Left lung (tissue), 10 donors: ENCODE results near the gene DCHS1. TPM values are rescaled to one million over a fixed set of nuclear protein-coding genes. Genes with fewer than 3 reads are reported as not detected.

Experiments used
- ATAC-seq: fragments of 200-7000 bp; cut with Tn5 transposase; one replicate; pipeline ENCODE4 v1.9.1; 2020; ENCODE audit warnings: moderate library complexity
- DNase-seq, 4 donors: peaks; one replicate each; pipeline ENCODE4 v3.0.0-alpha.2; 2013 to 2020
- H3K27ac ChIP-seq, 2 donors: fragments of 200-600 bp; sonication (generic) in 1 of 2; one replicate each; pipeline versions ENCODE4 v1.5.0 to v1.8.0; 2020 to 2021
- H3K27me3 ChIP-seq, 2 donors: fragments of 200-600 bp; sonication (generic) in 1 of 2; one replicate each; pipeline versions ENCODE4 v1.5.0 to v1.8.0; 2020 to 2021
- H3K36me3 ChIP-seq, 2 donors: fragments of 200-600 bp; sonication (generic) in 1 of 2; one replicate each; pipeline versions ENCODE4 v1.5.0 to v1.8.0; 2020 to 2021
- H3K4me1 ChIP-seq, 2 donors: fragments of 200-600 bp; one replicate each; pipeline ENCODE4 v1.8.0; 2021
- H3K4me3 ChIP-seq, 2 donors: fragments of 200-600 bp; sonication (generic) in 1 of 2; one replicate each; pipeline versions ENCODE4 v1.5.0 to v1.8.0; 2020 to 2021; ENCODE audit warnings: mild to moderate bottlenecking in 1 of 2
- H3K9me3 ChIP-seq, 2 donors: fragments of 200-600 bp; sonication (generic) in 1 of 2; one replicate each; pipeline versions ENCODE4 v1.5.0 to v1.8.0; 2020 to 2021
- intact Hi-C, 2 donors: fragments of 100-400 bp; cut with DNase I; formaldehyde crosslinking; loops; one replicate each; pipeline versions ENCODE4 v1.11.2 to v1.14.2; 2022
- polyA plus RNA-seq, 6 donors: library from polyadenylated mRNA; unstranded; fragments of 120-200 nt; gene quantifications; one replicate each; pipeline ENCODE4 v1.2.1, GENCODE V29; 2013; ENCODE audit not compliant: insufficient read length in 6 of 6
- total RNA-seq, 2 donors: library from RNA; stranded (reverse); fragmentation: NEBNext Ultra II Directional; extraction: Animal tissue kit (Norgen Biotek cat#: 25700); gene quantifications; one replicate each; pipeline ENCODE4 v1.2.1, GENCODE V29; 2021
- TF ChIP-seq, protein P1 (sequence below), 2 donors: fragments of 200-600 bp; sonication (generic) in 1 of 2; IDR thresholded peaks; one replicate each; pipeline versions ENCODE4 v1.5.0 to v1.8.0; 2021; ENCODE audit warnings: antibody characterized with exemption in 2 of 2
- donor health status: DM: no; HTN: yes; CAD: no.
- donor health status: DM: no; HTN: no; CAD: no.

DCHS1 gene
- total and polyA plus RNA-seq, 8 donors, result 15.4 to 49.5 (median 35.9) TPM

DNA sequence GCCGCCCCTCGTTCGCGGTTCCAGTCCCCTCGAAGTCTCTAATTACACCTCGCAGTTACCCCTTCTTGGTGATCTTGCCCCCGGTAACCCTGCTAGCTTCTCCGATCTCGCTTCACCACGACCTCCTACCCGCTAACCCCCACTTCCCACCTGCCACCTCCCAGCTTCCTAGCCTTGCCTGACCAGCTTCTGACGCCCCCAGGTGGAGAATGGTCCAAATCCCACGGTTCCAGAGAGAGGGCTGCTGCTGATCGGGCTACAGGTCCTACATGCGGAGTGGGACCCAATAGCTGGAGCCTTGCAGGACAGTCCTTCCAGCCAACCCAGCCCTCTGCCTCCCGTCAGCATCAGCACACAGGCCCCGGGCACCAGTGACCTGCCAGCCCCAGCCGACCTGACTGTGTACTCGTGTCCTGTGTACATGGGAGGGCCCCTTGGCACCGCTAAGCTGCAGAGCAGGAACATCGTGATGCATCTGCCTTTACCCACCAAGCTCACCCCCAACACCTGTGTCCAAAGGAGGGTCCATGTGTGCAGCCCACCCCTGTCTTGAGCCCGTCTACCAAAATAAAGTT, 84.1 kb downstream of the DCHS1 start:
- H3K27ac ChIP-seq, result no peak overlapping the region
- H3K27me3 ChIP-seq, result peaks cover 0 to 11% of the 10 kb centered on the region in 2 donors
- TF ChIP-seq, protein P1, sequence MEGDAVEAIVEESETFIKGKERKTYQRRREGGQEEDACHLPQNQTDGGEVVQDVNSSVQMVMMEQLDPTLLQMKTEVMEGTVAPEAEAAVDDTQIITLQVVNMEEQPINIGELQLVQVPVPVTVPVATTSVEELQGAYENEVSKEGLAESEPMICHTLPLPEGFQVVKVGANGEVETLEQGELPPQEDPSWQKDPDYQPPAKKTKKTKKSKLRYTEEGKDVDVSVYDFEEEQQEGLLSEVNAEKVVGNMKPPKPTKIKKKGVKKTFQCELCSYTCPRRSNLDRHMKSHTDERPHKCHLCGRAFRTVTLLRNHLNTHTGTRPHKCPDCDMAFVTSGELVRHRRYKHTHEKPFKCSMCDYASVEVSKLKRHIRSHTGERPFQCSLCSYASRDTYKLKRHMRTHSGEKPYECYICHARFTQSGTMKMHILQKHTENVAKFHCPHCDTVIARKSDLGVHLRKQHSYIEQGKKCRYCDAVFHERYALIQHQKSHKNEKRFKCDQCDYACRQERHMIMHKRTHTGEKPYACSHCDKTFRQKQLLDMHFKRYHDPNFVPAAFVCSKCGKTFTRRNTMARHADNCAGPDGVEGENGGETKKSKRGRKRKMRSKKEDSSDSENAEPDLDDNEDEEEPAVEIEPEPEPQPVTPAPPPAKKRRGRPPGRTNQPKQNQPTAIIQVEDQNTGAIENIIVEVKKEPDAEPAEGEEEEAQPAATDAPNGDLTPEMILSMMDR (IDR thresholded peaks at IDR 0.05), result no peak
- no peaks in the 10 kb centered on the region for H3K4me1 ChIP-seq
- ATAC-seq (no peak), DNase-seq (no peak)
- H3K36me3 ChIP-seq, result no peaks in the 10 kb centered on the region
- H3K4me3 ChIP-seq, result no peak overlapping the region
- no peaks in the 10 kb centered on the region for H3K9me3 ChIP-seq
- intact Hi-C loops, result no loop called here

Other genes with a start within 250 kb of the DCHS1 start
- gene APBB1, start 236.7 kb downstream of the DCHS1 start, total RNA-seq, result 10 to 100 TPM; 30.7 to 32.1 TPM
- gene APBB1, start 236.7 kb downstream of the DCHS1 start, polyA plus RNA-seq, result 10 to 100 TPM; 40.2 to 47.1 (median 44.5) TPM
- under 1 TPM; 0.86 to 0.90 TPM for gene HPX, start 214.8 kb downstream of the DCHS1 start, total RNA-seq
- 10 to 100 TPM in 2 of 6 donors, 1 to 10 TPM in 4; 5.8 to 11.4 (median 7.4) TPM for gene HPX, start 214.8 kb downstream of the DCHS1 start, polyA plus RNA-seq
- gene TRIM3, start 181.9 kb downstream of the DCHS1 start, total RNA-seq, result 10 to 100 TPM; 20.6 to 24.5 TPM
- gene TRIM3, start 181.9 kb downstream of the DCHS1 start, polyA plus RNA-seq, result 10 to 100 TPM; 22.5 to 35.5 (median 27.4) TPM
- gene ARFIP2, start 174.5 kb downstream of the DCHS1 start, total RNA-seq, result 10 to 100 TPM; 41.3 to 51.0 TPM
- 10 to 100 TPM; 61.2 to 75.0 (median 67.6) TPM for gene ARFIP2, start 174.5 kb downstream of the DCHS1 start, polyA plus RNA-seq
- 10 to 100 TPM; 36.8 to 46.4 TPM for gene TIMM10B, start 174.3 kb downstream of the DCHS1 start, total RNA-seq
- 10 to 100 TPM; 29.0 to 33.0 (median 30.2) TPM for gene TIMM10B, start 174.3 kb downstream of the DCHS1 start, polyA plus RNA-seq
- 10 to 100 TPM in 1 of 2 donors, 1 to 10 TPM in 1; 7.1 to 12.5 TPM for gene DNHD1, start 158.5 kb downstream of the DCHS1 start, total RNA-seq
- 10 to 100 TPM; 14.3 to 18.6 (median 16.1) TPM for gene DNHD1, start 158.5 kb downstream of the DCHS1 start, polyA plus RNA-seq
- gene RRP8, start 52.2 kb downstream of the DCHS1 start, total RNA-seq, result 10 to 100 TPM; 18.0 to 19.5 TPM
- gene RRP8, start 52.2 kb downstream of the DCHS1 start, polyA plus RNA-seq, result 10 to 100 TPM; 17.0 to 24.4 (median 22.2) TPM
- 100 to 1,000 TPM; 155 to 165 TPM for gene ILK, start 52.0 kb downstream of the DCHS1 start, total RNA-seq
- 100 to 1,000 TPM; 146 to 158 (median 152) TPM for gene ILK, start 52.0 kb downstream of the DCHS1 start, polyA plus RNA-seq
- 100 to 1,000 TPM; 127 TPM for gene TAF10, start 43.6 kb downstream of the DCHS1 start, total RNA-seq
- gene TAF10, start 43.6 kb downstream of the DCHS1 start, polyA plus RNA-seq, result 10 to 100 TPM; 44.6 to 72.1 (median 59.1) TPM
- 100 to 1,000 TPM; 202 to 264 TPM for gene TPP1, start 36.4 kb downstream of the DCHS1 start, total RNA-seq
- 10 to 100 TPM; 60.3 to 81.1 (median 68.6) TPM for gene TPP1, start 36.4 kb downstream of the DCHS1 start, polyA plus RNA-seq
- gene MRPL17, start 27.5 kb upstream of the DCHS1 start, total RNA-seq, result 10 to 100 TPM; 47.6 to 51.6 TPM
- 10 to 100 TPM; 45.0 to 57.3 (median 51.7) TPM for gene MRPL17, start 27.5 kb upstream of the DCHS1 start, polyA plus RNA-seq
- gene OR2AG2, start 116.2 kb upstream of the DCHS1 start, total RNA-seq, result under 1 TPM; 0.13 to 0.20 TPM
- gene OR2AG2, start 116.2 kb upstream of the DCHS1 start, polyA plus RNA-seq, result under 1 TPM in 2 of 6 donors, not detected in 4; 0.06 to 0.08 TPM
- gene OR2AG1, start 127.2 kb upstream of the DCHS1 start, total RNA-seq, result not detected
- gene OR2AG1, start 127.2 kb upstream of the DCHS1 start, polyA plus RNA-seq, result under 1 TPM in 5 of 6 donors, not detected in 1; 0.03 to 0.06 (median 0.05) TPM
- gene OR6A2, start 143.9 kb upstream of the DCHS1 start, total RNA-seq, result under 1 TPM; 0.15 to 0.18 TPM
- gene OR6A2, start 143.9 kb upstream of the DCHS1 start, polyA plus RNA-seq, result not detected
- not detected for gene OR10A5, start 189.9 kb upstream of the DCHS1 start, total RNA-seq
- not detected for gene OR10A5, start 189.9 kb upstream of the DCHS1 start, polyA plus RNA-seq
- not detected for gene OR10A2, start 207.2 kb upstream of the DCHS1 start, total RNA-seq
- gene OR10A2, start 207.2 kb upstream of the DCHS1 start, polyA plus RNA-seq, result under 1 TPM in 2 of 6 donors, not detected in 4; 0.04 to 0.06 TPM
- not detected for gene OR10A4, start 220.8 kb upstream of the DCHS1 start, total RNA-seq
- not detected for gene OR10A4, start 220.8 kb upstream of the DCHS1 start, polyA plus RNA-seq
- gene OR2D2, start 236.7 kb upstream of the DCHS1 start, total RNA-seq, result under 1 TPM in 1 of 2 donors, not detected in 1; 0.24 TPM
- not detected for gene OR2D2, start 236.7 kb upstream of the DCHS1 start, polyA plus RNA-seq